Measurements from ENCODE around the gene EPN3.

Gene EPN3

DNA sequence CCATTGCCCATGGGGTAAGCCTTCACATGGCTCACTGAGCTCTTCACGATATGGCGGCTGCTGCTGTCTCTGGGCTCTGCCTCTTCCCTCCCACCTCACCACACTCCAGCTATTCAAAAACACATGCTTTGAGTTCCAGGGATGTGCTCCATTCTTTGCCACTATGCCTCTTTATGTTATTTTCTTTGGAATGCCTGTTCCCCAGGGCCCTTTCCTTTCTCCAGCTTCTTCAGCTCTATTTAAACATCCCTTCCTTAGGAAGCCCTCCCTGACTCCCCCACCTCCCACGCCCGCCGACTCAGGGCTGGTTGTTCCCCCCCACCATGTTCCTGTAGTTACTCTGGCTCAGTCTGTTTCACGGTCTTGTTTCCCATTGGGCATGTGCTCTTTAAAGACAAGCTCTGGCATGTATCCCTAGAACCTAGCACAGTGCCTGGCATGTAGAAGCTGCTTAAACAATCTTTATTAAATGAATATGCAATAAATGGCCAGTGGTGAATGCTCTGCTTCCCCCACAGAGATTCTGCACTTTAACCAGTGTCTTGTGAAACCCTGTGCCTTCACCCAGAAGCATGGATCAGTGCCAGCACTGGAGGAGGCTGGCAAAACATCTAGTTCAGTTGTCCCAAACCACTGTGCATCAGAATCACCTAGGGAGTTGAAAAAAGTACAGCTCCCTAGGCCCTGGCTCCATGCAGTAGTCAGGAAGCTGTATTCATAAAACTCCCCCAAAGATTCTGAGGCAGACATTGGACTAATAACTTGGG lies 17.4 kb upstream of the EPN3 start:
- no peak overlapping the region for H3K4me3 ChIP-seq (ENCODE audit: low read length in 2 of 2)
- H2BK15ac ChIP-seq (ENCODE audit: low read length) = no peak overlapping the region
- no peaks in the 10 kb centered on the region for H3K36me3 ChIP-seq (replicated peaks in 1 of 2; ENCODE audit: control insufficient read depth in 2 of 2, insufficient read depth in 2 of 2, low read length in 2 of 2)
- WGBS, 2 donors (ENCODE audit: extremely low coverage in 2 of 2, insufficient read length in 2 of 2, insufficient replicate concordance in 1 of 2) = no CpG with 5 or more reads among the region's 6 CpGs
- peak overlapping the region; percentile 5 for H3K18ac ChIP-seq (ENCODE audit: low read length)
- H3K9me3 ChIP-seq (replicated peaks in 1 of 2; ENCODE audit: control insufficient read depth in 2 of 2, insufficient read depth in 1 of 2, low read depth in 1 of 2, low read length in 2 of 2) = no peaks in the 10 kb centered on the region
- H3K4me2 ChIP-seq (ENCODE audit: insufficient read depth, low read length, poor library complexity, severe bottlenecking) = no peak overlapping the region
- peak overlapping the region; percentile 79 for H3K27ac ChIP-seq (replicated peaks; ENCODE audit: low read length)
- peak overlapping the region; percentile 3 for H2BK120ac ChIP-seq (ENCODE audit: low read depth, low read length)
- no peak overlapping the region for H3K4ac ChIP-seq (ENCODE audit: low read length)
- peak; percentile 56 for DNase-seq (ENCODE audit: low spot score)
- H3K23ac ChIP-seq (ENCODE audit: low read depth, low read length, poor library complexity) = no peak overlapping the region
- H4K8ac ChIP-seq (ENCODE audit: low read depth, low read length) = no peak overlapping the region
- no peak overlapping the region for H4K91ac ChIP-seq (ENCODE audit: low read depth, low read length, poor library complexity)
- no peaks in the 10 kb centered on the region for H3K79me1 ChIP-seq (ENCODE audit: low read depth, low read length)
- H2AFZ ChIP-seq (ENCODE audit: low read length) = peak overlapping the region; percentile 38
- H3K4me1 ChIP-seq (ENCODE audit: control insufficient read depth in 2 of 2, insufficient read depth in 1 of 2, low read depth in 1 of 2, low read length in 2 of 2) = peaks cover 18% of the 10 kb centered on the region in 2 donors
- peaks cover 0 to 23% (median 0%) of the 10 kb centered on the region in 3 experiments for H3K27me3 ChIP-seq (ENCODE audit: control insufficient read depth in 3 of 3, insufficient read depth in 3 of 3, low read depth in 1 of 3, low read length in 3 of 3)
- H2BK12ac ChIP-seq (ENCODE audit: low read length) = no peak overlapping the region
- no peak overlapping the region for H2BK5ac ChIP-seq (ENCODE audit: low read length)
- no peak overlapping the region for H3K14ac ChIP-seq (ENCODE audit: low read length)
- H3K9ac ChIP-seq (ENCODE audit: low read depth, low read length, poor library complexity) = no peak overlapping the region
- no peak overlapping the region for H2AK5ac ChIP-seq (ENCODE audit: low read depth, low read length)

DNA sequence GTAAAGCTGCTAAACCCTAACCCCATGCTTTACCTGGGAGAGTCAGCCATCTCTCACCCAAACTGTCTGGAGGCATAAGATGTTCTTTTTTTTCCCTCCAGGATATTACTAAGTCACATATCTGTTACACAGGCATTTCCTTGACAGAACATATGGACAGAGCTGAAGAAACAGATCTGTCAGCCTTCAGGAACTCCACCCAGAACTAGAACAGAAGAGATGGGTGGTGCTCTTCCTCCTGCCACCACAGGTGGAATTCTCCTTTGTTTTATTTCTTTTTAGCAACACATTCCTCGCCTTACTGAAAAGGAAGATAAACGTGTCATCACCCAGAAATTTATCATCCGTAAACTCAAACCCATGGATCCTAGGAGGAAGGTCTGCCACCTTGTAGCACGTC lies 15.5 kb upstream of the EPN3 start:
- H3K9ac ChIP-seq (ENCODE audit: low read depth, low read length, poor library complexity) = no peak overlapping the region
- H3K4ac ChIP-seq (ENCODE audit: low read length) = no peak overlapping the region
- no peak overlapping the region for H3K18ac ChIP-seq (ENCODE audit: low read length)
- no peak overlapping the region for H4K91ac ChIP-seq (ENCODE audit: low read depth, low read length, poor library complexity)
- H3K14ac ChIP-seq (ENCODE audit: low read length) = no peak overlapping the region
- H3K9me3 ChIP-seq (replicated peaks in 1 of 2; ENCODE audit: control insufficient read depth in 2 of 2, insufficient read depth in 1 of 2, low read depth in 1 of 2, low read length in 2 of 2) = no peaks in the 10 kb centered on the region
- H2AK5ac ChIP-seq (ENCODE audit: low read depth, low read length) = no peak overlapping the region
- H3K79me1 ChIP-seq (ENCODE audit: low read depth, low read length) = no peaks in the 10 kb centered on the region
- DNase-seq (ENCODE audit: low spot score) = no peak
- no peak overlapping the region for H2AFZ ChIP-seq (ENCODE audit: low read length)
- no peak overlapping the region for H2BK12ac ChIP-seq (ENCODE audit: low read length)
- no peak overlapping the region for H3K4me3 ChIP-seq (ENCODE audit: low read length in 2 of 2)
- H2BK120ac ChIP-seq (ENCODE audit: low read depth, low read length) = no peak overlapping the region
- no peaks in the 10 kb centered on the region for H3K36me3 ChIP-seq (replicated peaks in 1 of 2; ENCODE audit: control insufficient read depth in 2 of 2, insufficient read depth in 2 of 2, low read length in 2 of 2)
- peaks cover 0 to 35% (median 0%) of the 10 kb centered on the region in 3 experiments for H3K27me3 ChIP-seq (ENCODE audit: control insufficient read depth in 3 of 3, insufficient read depth in 3 of 3, low read depth in 1 of 3, low read length in 3 of 3)
- no peak overlapping the region for H3K23ac ChIP-seq (ENCODE audit: low read depth, low read length, poor library complexity)
- no peak overlapping the region for H3K4me2 ChIP-seq (ENCODE audit: insufficient read depth, low read length, poor library complexity, severe bottlenecking)
- H4K8ac ChIP-seq (ENCODE audit: low read depth, low read length) = no peak overlapping the region
- H2BK15ac ChIP-seq (ENCODE audit: low read length) = no peak overlapping the region
- H3K27ac ChIP-seq (replicated peaks; ENCODE audit: low read length) = no peak overlapping the region
- no CpG with 5 or more reads among the region's 4 CpGs for WGBS, 2 donors (ENCODE audit: extremely low coverage in 2 of 2, insufficient read length in 2 of 2, insufficient replicate concordance in 1 of 2)
- H2BK5ac ChIP-seq (ENCODE audit: low read length) = no peak overlapping the region
- peaks cover 11% of the 10 kb centered on the region in 2 donors for H3K4me1 ChIP-seq (ENCODE audit: control insufficient read depth in 2 of 2, insufficient read depth in 1 of 2, low read depth in 1 of 2, low read length in 2 of 2)

DNA sequence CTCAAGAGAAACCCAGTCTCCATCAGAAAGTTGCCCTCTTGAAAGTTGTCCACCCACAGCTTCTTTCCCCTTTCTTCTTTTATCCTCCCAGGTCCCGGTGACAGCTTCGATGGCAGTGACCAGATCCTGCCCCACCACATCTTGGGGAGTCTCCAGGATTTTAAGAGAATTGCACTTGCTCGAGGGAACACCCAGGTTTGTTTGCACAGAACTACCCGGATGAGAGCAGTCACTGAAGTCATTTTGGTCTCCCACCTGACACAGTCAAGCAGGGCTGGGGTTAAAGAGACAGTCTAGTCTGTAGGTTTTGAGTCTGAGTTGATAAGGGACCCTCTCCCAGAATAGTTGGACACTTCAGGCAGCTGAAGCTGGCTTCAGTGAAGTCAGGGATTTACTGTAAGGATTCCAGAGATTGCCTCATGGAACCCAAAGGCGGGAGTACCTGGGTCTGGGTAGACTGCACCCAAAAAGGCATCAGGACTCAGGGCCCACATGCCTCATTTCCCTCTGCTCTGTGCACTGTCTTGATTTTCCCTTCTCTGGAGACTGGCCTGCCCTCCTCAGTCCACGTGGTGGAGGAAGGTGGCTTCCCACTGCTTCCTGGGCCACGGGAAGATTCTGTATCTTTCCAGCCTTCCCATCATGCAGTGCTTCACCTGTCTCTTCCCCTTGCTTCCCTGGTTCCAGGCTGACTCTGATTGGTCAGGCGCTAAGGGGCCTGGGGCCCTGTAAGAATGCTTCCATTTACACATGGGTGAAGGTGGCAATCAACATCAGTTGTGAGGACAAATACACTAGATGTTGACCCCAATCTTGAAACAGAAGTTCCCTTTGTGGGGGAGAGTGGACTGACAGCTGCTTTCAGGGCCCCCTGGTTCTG lies 14.8 kb upstream of the EPN3 start:
- Histone ChIP-seq H3K79me1 (ENCODE audit: low read depth, low read length) (no peaks in the 10 kb centered on the region), H2BK5ac (ENCODE audit: low read length) (no peak overlapping the region), H3K4me1 (ENCODE audit: control insufficient read depth in 2 of 2, insufficient read depth in 1 of 2, low read depth in 1 of 2, low read length in 2 of 2) (peaks cover 11% of the 10 kb centered on the region in 2 donors), H3K9ac (ENCODE audit: low read depth, low read length, poor library complexity) (no peak overlapping the region), H3K4ac (ENCODE audit: low read length) (no peak overlapping the region), H3K23ac (ENCODE audit: low read depth, low read length, poor library complexity) (no peak overlapping the region), H3K4me2 (ENCODE audit: insufficient read depth, low read length, poor library complexity, severe bottlenecking) (no peak overlapping the region), H3K27me3 (ENCODE audit: control insufficient read depth in 3 of 3, insufficient read depth in 3 of 3, low read depth in 1 of 3, low read length in 3 of 3) (peaks cover 0 to 35% (median 0%) of the 10 kb centered on the region in 3 experiments), H3K9me3 (replicated peaks in 1 of 2; ENCODE audit: control insufficient read depth in 2 of 2, insufficient read depth in 1 of 2, low read depth in 1 of 2, low read length in 2 of 2) (no peaks in the 10 kb centered on the region), H3K36me3 (replicated peaks in 1 of 2; ENCODE audit: control insufficient read depth in 2 of 2, insufficient read depth in 2 of 2, low read length in 2 of 2) (no peaks in the 10 kb centered on the region), H2BK120ac (ENCODE audit: low read depth, low read length) (peak overlapping the region; percentile 6), H3K18ac (ENCODE audit: low read length) (no peak overlapping the region), H3K4me3 (ENCODE audit: low read length in 2 of 2) (no peak overlapping the region), H2BK15ac (ENCODE audit: low read length) (no peak overlapping the region), H2BK12ac (ENCODE audit: low read length) (no peak overlapping the region), H4K8ac (ENCODE audit: low read depth, low read length) (no peak overlapping the region), H4K91ac (ENCODE audit: low read depth, low read length, poor library complexity) (no peak overlapping the region), H3K27ac (replicated peaks; ENCODE audit: low read length) (no peak overlapping the region), H2AK5ac (ENCODE audit: low read depth, low read length) (no peak overlapping the region), H2AFZ (ENCODE audit: low read length) (peak overlapping the region; percentile 75), H3K14ac (ENCODE audit: low read length) (no peak overlapping the region)
- no CpG with 5 or more reads among the region's 8 CpGs for WGBS, 2 donors (ENCODE audit: extremely low coverage in 2 of 2, insufficient read length in 2 of 2, insufficient replicate concordance in 1 of 2)
- no peak for DNase-seq (ENCODE audit: low spot score)
